Measurements from ENCODE around the gene COL23A1. TPM values are rescaled to one million over a fixed set of nuclear protein-coding genes. Genes with fewer than 3 reads are reported as not detected.

COL23A1 gene
- total and polyA plus RNA-seq, 2 donors (not counting 1 experiment from before 2014, with no cell fraction given), result 0.20 TPM; not detected in 1

DNA sequence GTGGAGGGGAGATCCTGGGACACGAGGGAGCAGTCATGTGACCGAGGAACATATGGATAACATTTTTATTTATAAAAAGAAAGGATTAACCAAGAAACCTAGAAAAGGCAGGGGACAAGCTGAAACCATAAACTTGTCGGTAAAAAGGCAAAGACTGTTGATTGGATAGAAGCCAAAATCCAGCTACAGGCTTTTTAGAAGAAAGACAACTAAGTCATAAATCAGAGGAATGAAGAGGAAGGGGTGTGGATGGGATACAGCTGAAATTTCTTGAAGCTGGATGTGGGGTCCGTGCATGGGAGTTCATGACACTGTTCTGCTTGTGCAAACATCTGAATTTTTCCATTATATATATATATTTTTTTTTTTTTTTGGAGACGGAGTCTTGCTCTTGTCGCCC, 246.9 kb downstream of the COL23A1 start:
- Histone ChIP-seq H2AFZ (ENCODE audit: insufficient read depth, low read depth, low read length, poor library complexity, severe bottlenecking) (no peak overlapping the region), H3K9me3 (ENCODE audit: control extremely low read depth in 1 of 3, control insufficient read depth in 2 of 3, insufficient read depth in 1 of 3, low read length in 2 of 3) (no peaks in the 10 kb centered on the region), H3K36me3 (replicated peaks in 1 of 2; ENCODE audit: control extremely low read depth in 1 of 2, control insufficient read depth in 1 of 2, extremely low read depth in 1 of 2, insufficient read depth in 2 of 2, low read length in 1 of 2) (no peaks in the 10 kb centered on the region), H3K4me1 (ENCODE audit: control insufficient read depth in 2 of 2, insufficient read depth in 2 of 2, low read length in 2 of 2) (no peaks in the 10 kb centered on the region), H3K9ac (ENCODE audit: low read length) (no peak overlapping the region), H3K27ac (ENCODE audit: low read length in 2 of 2) (no peak overlapping the region), H3K4me3 (ENCODE audit: control extremely low read depth in 1 of 5, extremely low read depth in 1 of 5, insufficient read depth in 1 of 5, low read depth in 2 of 5, low read length in 4 of 5) (no peak overlapping the region), H4K20me1 (ENCODE audit: control insufficient read depth, insufficient read depth, low read length, poor library complexity, severe bottlenecking) (no peaks in the 10 kb centered on the region), H3K27me3 (replicated peaks in 1 of 4; ENCODE audit: control extremely low read depth in 1 of 4, control insufficient read depth in 3 of 4, insufficient read depth in 4 of 4, low read length in 3 of 4) (peaks cover 0 to under 1% (median 0%) of the 10 kb centered on the region in 4 experiments), H3K79me2 (ENCODE audit: control insufficient read depth, insufficient read depth, low read length) (no peaks in the 10 kb centered on the region), H3K4me2 (replicated peaks; ENCODE audit: low read depth, low read length, poor library complexity, severe bottlenecking) (no peak overlapping the region)
- no peak overlapping the region for H3K4me3 Mint-ChIP-seq
- TF ChIP-seq, protein P1, sequence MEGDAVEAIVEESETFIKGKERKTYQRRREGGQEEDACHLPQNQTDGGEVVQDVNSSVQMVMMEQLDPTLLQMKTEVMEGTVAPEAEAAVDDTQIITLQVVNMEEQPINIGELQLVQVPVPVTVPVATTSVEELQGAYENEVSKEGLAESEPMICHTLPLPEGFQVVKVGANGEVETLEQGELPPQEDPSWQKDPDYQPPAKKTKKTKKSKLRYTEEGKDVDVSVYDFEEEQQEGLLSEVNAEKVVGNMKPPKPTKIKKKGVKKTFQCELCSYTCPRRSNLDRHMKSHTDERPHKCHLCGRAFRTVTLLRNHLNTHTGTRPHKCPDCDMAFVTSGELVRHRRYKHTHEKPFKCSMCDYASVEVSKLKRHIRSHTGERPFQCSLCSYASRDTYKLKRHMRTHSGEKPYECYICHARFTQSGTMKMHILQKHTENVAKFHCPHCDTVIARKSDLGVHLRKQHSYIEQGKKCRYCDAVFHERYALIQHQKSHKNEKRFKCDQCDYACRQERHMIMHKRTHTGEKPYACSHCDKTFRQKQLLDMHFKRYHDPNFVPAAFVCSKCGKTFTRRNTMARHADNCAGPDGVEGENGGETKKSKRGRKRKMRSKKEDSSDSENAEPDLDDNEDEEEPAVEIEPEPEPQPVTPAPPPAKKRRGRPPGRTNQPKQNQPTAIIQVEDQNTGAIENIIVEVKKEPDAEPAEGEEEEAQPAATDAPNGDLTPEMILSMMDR (IDR thresholded peaks at IDR 0.05), result no peak
- no peak for TF ChIP-seq EZH2 (IDR thresholded peaks at IDR 0.05; ENCODE audit: borderline replicate concordance, insufficient read depth, low read depth, low read length, poor library complexity, severe bottlenecking)
- H3K9me3 Mint-ChIP-seq (ENCODE audit: insufficient read depth), result no peaks in the 10 kb centered on the region
- H3K27me3 Mint-ChIP-seq, result peaks cover 9% of the 10 kb centered on the region
- POLR2A ChIA-PET, result no interaction called here
- no peaks in the 10 kb centered on the region for H3K4me1 Mint-ChIP-seq
- CTCF ChIA-PET, result no interaction called here
- ATAC-seq (ENCODE audit: low read depth) (no peak), DNase-seq (no peak)
- H3K27ac Mint-ChIP-seq, result no peak overlapping the region
- intact Hi-C loops (cut with micrococcal nuclease), result no loop called here
- 100% methylated on average over 1 of the region's 6 CpGs for WGBS (ENCODE audit: insufficient coverage)

DNA sequence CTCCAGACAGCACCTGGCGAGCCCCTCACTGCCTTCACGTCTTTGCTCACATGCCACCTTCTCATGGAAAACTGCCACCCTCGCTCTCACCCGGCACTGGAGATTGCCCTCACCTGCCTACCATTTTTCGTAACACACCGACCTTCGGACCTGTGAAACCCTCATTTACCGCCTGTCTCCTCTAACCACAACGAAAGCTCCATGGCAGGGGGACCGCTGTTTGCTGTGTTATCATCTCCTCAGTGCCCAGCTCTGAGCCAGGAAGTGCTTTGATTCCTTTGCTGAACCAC, 248.4 kb downstream of the COL23A1 start:
- ATAC-seq (ENCODE audit: low read depth) (no peak), DNase-seq (no peak)
- H3K4me3 Mint-ChIP-seq, result no peak overlapping the region
- H3K79me2 ChIP-seq (ENCODE audit: control insufficient read depth, insufficient read depth, low read length), result no peaks in the 10 kb centered on the region
- H3K36me3 ChIP-seq (replicated peaks in 1 of 2; ENCODE audit: control extremely low read depth in 1 of 2, control insufficient read depth in 1 of 2, extremely low read depth in 1 of 2, insufficient read depth in 2 of 2, low read length in 1 of 2), result no peaks in the 10 kb centered on the region
- 92% methylated on average over 10 of the region's 10 CpGs for WGBS (ENCODE audit: insufficient coverage)
- H3K4me1 ChIP-seq (ENCODE audit: control insufficient read depth in 2 of 2, insufficient read depth in 2 of 2, low read length in 2 of 2), result no peaks in the 10 kb centered on the region
- ChIA-PET CTCF (no interaction called here), POLR2A (no interaction called here)
- H3K27me3 ChIP-seq (replicated peaks in 1 of 4; ENCODE audit: control extremely low read depth in 1 of 4, control insufficient read depth in 3 of 4, insufficient read depth in 4 of 4, low read length in 3 of 4), result peaks cover 0 to 4% (median 0%) of the 10 kb centered on the region in 4 experiments
- no peaks in the 10 kb centered on the region for H3K9me3 ChIP-seq (ENCODE audit: control extremely low read depth in 1 of 3, control insufficient read depth in 2 of 3, insufficient read depth in 1 of 3, low read length in 2 of 3)
- H3K27ac ChIP-seq (ENCODE audit: low read length in 2 of 2), result no peak overlapping the region
- TF ChIP-seq EZH2 (IDR thresholded peaks at IDR 0.05; ENCODE audit: borderline replicate concordance, insufficient read depth, low read depth, low read length, poor library complexity, severe bottlenecking), result no peak
- TF ChIP-seq, protein P1 (IDR thresholded peaks at IDR 0.05), result no peak
- no peak overlapping the region for H2AFZ ChIP-seq (ENCODE audit: insufficient read depth, low read depth, low read length, poor library complexity, severe bottlenecking)
- no peak overlapping the region for H3K4me3 ChIP-seq (ENCODE audit: control extremely low read depth in 1 of 5, extremely low read depth in 1 of 5, insufficient read depth in 1 of 5, low read depth in 2 of 5, low read length in 4 of 5)
- peaks cover 9% of the 10 kb centered on the region for H3K27me3 Mint-ChIP-seq
- no peak overlapping the region for H3K9ac ChIP-seq (ENCODE audit: low read length)
- no peak overlapping the region for H3K4me2 ChIP-seq (replicated peaks; ENCODE audit: low read depth, low read length, poor library complexity, severe bottlenecking)
- H4K20me1 ChIP-seq (ENCODE audit: control insufficient read depth, insufficient read depth, low read length, poor library complexity, severe bottlenecking), result no peaks in the 10 kb centered on the region
- intact Hi-C loops (cut with micrococcal nuclease), result no loop called here
- H3K4me1 Mint-ChIP-seq, result no peaks in the 10 kb centered on the region
- no peaks in the 10 kb centered on the region for H3K9me3 Mint-ChIP-seq (ENCODE audit: insufficient read depth)
- H3K27ac Mint-ChIP-seq, result no peak overlapping the region

All from B cell (primary cell).